GM23338 (cell line): Measurements from ENCODE around the gene TYW5. TPM values are rescaled to one million over a fixed set of nuclear protein-coding genes. Genes with fewer than 3 reads are reported as not detected.

Source experiments
- ATAC-seq: fragments of 200-7000 bp; cut with Tn5 transposase; 3 replicates; pipeline ENCODE4 v1.9.1; 2020
- DNase-seq: peaks from one replicate; pipeline ENCODE4 v3.0.0-alpha.2; 2015; ENCODE audit warnings: low spot score
- H2AFZ ChIP-seq: fragments of 200-600 bp; sonication (generic); 2 replicates; pipeline ENCODE4 v1.8.0; 2016; ENCODE audit warnings: antibody characterized with exemption, mild to moderate bottlenecking, moderate library complexity
- H3F3A ChIP-seq: fragments of 200-600 bp; sonication (generic); replicated peaks from 2 replicates; pipeline ENCODE4 v1.8.0; 2017; ENCODE audit warnings: antibody characterized with exemption, mixed run types, low read depth
- H3K27ac ChIP-seq: fragments of 200-600 bp; sonication (generic); 2 replicates; pipeline ENCODE4 v1.6.1; 2016; ENCODE audit warnings: low read depth
- H3K27me3 ChIP-seq: fragments of 200-600 bp; sonication (generic); 2 replicates; pipeline ENCODE4 v1.8.0; 2016; ENCODE audit warnings: mild to moderate bottlenecking, mixed run types, moderate library complexity; ENCODE audit not compliant: insufficient read depth
- H3K36me3 ChIP-seq: fragments of 200-600 bp; sonication (generic); 2 replicates; pipeline ENCODE4 v1.8.0; 2016; ENCODE audit warnings: mild to moderate bottlenecking; ENCODE audit not compliant: insufficient read depth
- H3K4me1 ChIP-seq: fragments of 200-600 bp; sonication (generic); 2 replicates; pipeline ENCODE4 v1.8.0; 2016; ENCODE audit warnings: mild to moderate bottlenecking, moderate library complexity; ENCODE audit not compliant: insufficient read depth
- H3K4me2 ChIP-seq: fragments of 200-600 bp; sonication (generic); 2 replicates; pipeline ENCODE4 v1.7.1; 2017; ENCODE audit warnings: mixed run types
- H3K4me3 ChIP-seq: fragments of 200-600 bp; sonication (generic); 2 replicates; pipeline ENCODE4 v1.6.1; 2016; ENCODE audit warnings: mixed run types
- H3K79me2 ChIP-seq: fragments of 200-600 bp; sonication (generic); replicated peaks from 2 replicates; pipeline ENCODE4 v1.8.0; 2017; ENCODE audit warnings: mild to moderate bottlenecking; ENCODE audit not compliant: insufficient read depth
- H3K9me2 ChIP-seq: fragments of 200-600 bp; sonication (generic); 2 replicates; pipeline ENCODE4 v1.8.0; 2017; ENCODE audit not compliant: insufficient read depth
- H4K20me1 ChIP-seq: fragments of 200-600 bp; sonication (generic); replicated peaks from 2 replicates; pipeline ENCODE4 v1.8.0; 2017; ENCODE audit warnings: mild to moderate bottlenecking; ENCODE audit not compliant: insufficient read depth
- H3K27ac Mint-ChIP-seq: 2 replicates; pipeline ENCODE4 v1.8.0; 2020; ENCODE audit warnings: inconsistent platforms, mild to moderate bottlenecking, moderate library complexity, mixed read lengths
- H3K27me3 Mint-ChIP-seq: 3 replicates; pipeline ENCODE4 v1.8.0; 2022; ENCODE audit warnings: low read depth, mild to moderate bottlenecking, moderate library complexity, mixed read lengths, inconsistent platforms; ENCODE audit not compliant: insufficient read depth, poor library complexity
- H3K36me3 Mint-ChIP-seq: 3 replicates; pipeline ENCODE4 v1.8.0; 2021; ENCODE audit warnings: low read depth, mild to moderate bottlenecking, inconsistent platforms, moderate library complexity, mixed read lengths
- H3K4me1 Mint-ChIP-seq: 3 replicates; pipeline ENCODE4 v1.8.0; 2020; ENCODE audit warnings: mild to moderate bottlenecking, inconsistent platforms, mixed read lengths
- H3K4me3 Mint-ChIP-seq: 3 replicates; pipeline ENCODE4 v1.8.0; 2021; ENCODE audit warnings: moderate library complexity, mild to moderate bottlenecking, inconsistent platforms, mixed read lengths
- H3K9me3 Mint-ChIP-seq: 3 replicates; pipeline ENCODE4 v1.8.0; 2020; ENCODE audit warnings: moderate library complexity, mild to moderate bottlenecking, inconsistent platforms, mixed read lengths
- CREB1 ChIP-seq: fragments of 250-450 bp; sonication (Bioruptor Pico); IDR thresholded peaks from 2 replicates; pipeline ENCODE4 v1.5.0; 2020; ENCODE audit warnings: low read depth, mild to moderate bottlenecking, moderate library complexity
- CTCF ChIP-seq, 2 experiments: fragments of 200-600 bp in 1 of 2; sonication (generic) in 1 of 2; conservative IDR thresholded peaks; 2 replicates each; pipeline versions ENCODE4 v1.5.1 to v1.6.1; 2016 to 2017; ENCODE audit warnings: antibody characterized with exemption in 2 of 2, low read depth in 2 of 2, mild to moderate bottlenecking in 2 of 2, moderate library complexity in 1 of 2
- EZH2 ChIP-seq: fragments of 200-600 bp; sonication (generic); IDR thresholded peaks from one replicate; pipeline ENCODE4 v1.8.0; 2017; ENCODE audit warnings: antibody characterized with exemption, mild to moderate bottlenecking, low read depth; ENCODE audit not compliant: unreplicated experiment
- NANOG ChIP-seq: IDR thresholded peaks from 2 replicates; pipeline ENCODE4 v1.6.1; 2016; ENCODE audit warnings: antibody characterized with exemption, borderline replicate concordance
- POLR2AphosphoS5 ChIP-seq: IDR thresholded peaks from 2 replicates; pipeline ENCODE4 v1.6.1; 2016; ENCODE audit warnings: antibody characterized with exemption, low read depth
- REST ChIP-seq: IDR thresholded peaks from one replicate; pipeline ENCODE4 v1.6.1; 2018; ENCODE audit warnings: antibody characterized with exemption; ENCODE audit not compliant: unreplicated experiment
- STAT1 ChIP-seq: IDR thresholded peaks from one replicate; pipeline ENCODE4 v1.6.1; 2016; ENCODE audit warnings: antibody characterized with exemption; ENCODE audit not compliant: unreplicated experiment
- ZNF114 ChIP-seq: fragments of 250-450 bp; sonication (Bioruptor Pico); IDR thresholded peaks from 2 replicates; pipeline ENCODE4 v1.5.0; 2020; ENCODE audit warnings: mild to moderate bottlenecking, moderate library complexity
- ZNF331 ChIP-seq: fragments of 250-450 bp; sonication (Bioruptor Pico); IDR thresholded peaks from 2 replicates; pipeline ENCODE4 v1.5.0; 2020; ENCODE audit warnings: low read depth, mild to moderate bottlenecking, moderate library complexity
- ZNF462 ChIP-seq: fragments of 250-450 bp; sonication (Bioruptor Pico); IDR thresholded peaks from 2 replicates; pipeline ENCODE4 v1.5.0; 2020; ENCODE audit warnings: mild to moderate bottlenecking, moderate library complexity
- polyA plus RNA-seq: library from polyadenylated mRNA; unstranded; fragments of >200 nt; fragmentation: Nextera tagmentation; extraction: Ambion mirVana; gene quantifications from 2 replicates; pipeline ENCODE4 v1.2.1, GENCODE V29; 2016
- total RNA-seq: library from RNA; depleted of rRNA; stranded (reverse); fragments of >200 nt; shearing (Covaris generic); gene quantifications from 2 replicates; pipeline ENCODE4 v1.2.3, GENCODE V29; 2014

Gene TYW5
- total and polyA plus RNA-seq, 2 experiments from 2014 or later = 12.4 to 19.6 TPM

GRCh38 chr2:200000444-200001163 lies 45.3 kb upstream of the TYW5 start:
- Mint-ChIP-seq H3K27me3 (peaks cover 4% of the 10 kb centered on the region), H3K9me3 (0 out of 3 replicates have a peak, but pooled peaks cover 3% of the 10 kb centered on the region), H3K27ac (no peak overlapping the region), H3K4me3 (no peak overlapping the region), H3K4me1 (peaks cover 18% of the 10 kb centered on the region), H3K36me3 (peaks cover 5% of the 10 kb centered on the region; the same call in 2 of the 3 replicates)
- DNase-seq (no peak), ATAC-seq (no peak)
- Histone ChIP-seq H3K27me3 (no peaks in the 10 kb centered on the region), H3K4me2 (no peak overlapping the region), H3K4me1 (peaks cover 27% of the 10 kb centered on the region), H3K36me3 (no peaks in the 10 kb centered on the region), H3K9me2 (0 out of 2 replicates have a peak, but pooled peaks cover 12% of the 10 kb centered on the region), H3F3A (no peaks in the 10 kb centered on the region), H3K79me2 (no peaks in the 10 kb centered on the region), H4K20me1 (no peaks in the 10 kb centered on the region), H3K4me3 (no peak overlapping the region), H2AFZ (no peak overlapping the region), H3K27ac (no peak overlapping the region)
- TF ChIP-seq CREB1 (CRISPR knock-in tag) = no peak

- H3K36me3 Mint-ChIP-seq = no peaks in the 10 kb centered on the region; the same call in 2 of the 3 replicates
- Histone ChIP-seq H4K20me1 (no peaks in the 10 kb centered on the region), H3K4me1 (peaks cover 18% of the 10 kb centered on the region), H3K27ac (no peak overlapping the region), H3K4me3 (no peak overlapping the region), H3K4me2 (no peak overlapping the region), H3K9me2 (peaks cover 20% of the 10 kb centered on the region; the same call in 1 of the 2 replicates), H2AFZ (no peak overlapping the region), H3K27me3 (no peaks in the 10 kb centered on the region), H3K79me2 (no peaks in the 10 kb centered on the region), H3K36me3 (no peaks in the 10 kb centered on the region), H3F3A (no peaks in the 10 kb centered on the region)
- no peak for ATAC-seq
- H3K4me3 Mint-ChIP-seq = no peak overlapping the region
- no peak for DNase-seq
- H3K27me3 Mint-ChIP-seq = peaks cover 4% of the 10 kb centered on the region
- H3K27ac Mint-ChIP-seq = no peak overlapping the region
- no peaks in the 10 kb centered on the region for H3K9me3 Mint-ChIP-seq
- H3K4me1 Mint-ChIP-seq = peaks cover 13% of the 10 kb centered on the region
- TF ChIP-seq POLR2AphosphoS5 = no peak
- no peak for TF ChIP-seq ZNF331 (CRISPR knock-in tag)
- no peak for TF ChIP-seq CTCF (conservative IDR thresholded peaks at IDR 0.05; ENCODE audit: low read depth in 2 of 2)
- no peak for TF ChIP-seq ZNF114 (CRISPR knock-in tag)
- TF ChIP-seq STAT1 = no peak
- no peak for TF ChIP-seq NANOG
- TF ChIP-seq CREB1 (CRISPR knock-in tag) = no peak
- TF ChIP-seq REST = no peak
- no peak for TF ChIP-seq EZH2
- TF ChIP-seq ZNF462 (CRISPR knock-in tag) = no peak
These were observed 43.9 kb upstream of the TYW5 start for GRCh38 chr2:199999166-199999565.
